Panc1 (cell line): ENCODE measurements around the gene IL1R2. TPM values are rescaled to one million over a fixed set of nuclear protein-coding genes. Genes with fewer than 3 reads are reported as not detected.

ENCODE experiments used
- ATAC-seq: fragments of 200-7000 bp; cut with Tn5 transposase; 2 replicates; pipeline ENCODE4 v1.9.1; 2020; ENCODE audit warnings: mild to moderate bottlenecking, moderate library complexity
- BruUV-seq: library from RNA; stranded (reverse); fragments of 400-500 nt; replicated peaks from 2 replicates; lab custom pipeline; 2021; lab: Mats Ljungman, UMichigan
- CTCF ChIA-PET: fragments of 300-600 bp; sonication (Branson Sonifier 250); formaldehyde crosslinking; loops from one replicate; lab custom pipeline; 2022; ENCODE audit warnings: antibody characterized with exemption; lab: Charles Lee
- POLR2A ChIA-PET: fragments of 300-600 bp; sonication (Branson Sonifier 250); formaldehyde crosslinking; loops from one replicate; lab custom pipeline; 2022; ENCODE audit warnings: antibody characterized with exemption; lab: Charles Lee
- DNase-seq: peaks from one replicate; pipeline ENCODE4 v3.0.0-alpha.2; 2010; ENCODE audit warnings: low read depth, low spot score
- H3K27ac ChIP-seq: 2 replicates; pipeline ENCODE4 v1.5.1; 2011; ENCODE audit warnings: mild to moderate bottlenecking, low read length, inconsistent platforms
- H3K27me3 ChIP-seq: fragments of 200-500 bp; sonication (Bioruptor generic); 2 replicates; pipeline ENCODE4 v1.6.0; 2014; ENCODE audit warnings: low read length, inconsistent platforms; ENCODE audit not compliant: control insufficient read depth, insufficient read depth
- H3K36me3 ChIP-seq: fragments of 200-500 bp; sonication (Bioruptor generic); 2 replicates; pipeline ENCODE4 v1.5.1; 2014; ENCODE audit warnings: inconsistent platforms, mild to moderate bottlenecking, low read length, moderate library complexity; ENCODE audit not compliant: control insufficient read depth, insufficient read depth
- H3K4me1 ChIP-seq: 2 replicates; pipeline ENCODE4 v1.5.1; 2011; ENCODE audit warnings: inconsistent platforms, mild to moderate bottlenecking, low read length, moderate library complexity; ENCODE audit not compliant: control insufficient read depth, insufficient read depth
- H3K4me3 ChIP-seq, 2 experiments: 2 replicates each; pipeline ENCODE4 v1.5.1; 2011 to 2012; ENCODE audit warnings: low read depth in 2 of 2, low read length in 2 of 2, mild to moderate bottlenecking in 2 of 2, inconsistent platforms in 1 of 2, moderate library complexity in 1 of 2
- H3K9me3 ChIP-seq: fragments of 200-500 bp; sonication (Bioruptor generic); 2 replicates; pipeline ENCODE4 v1.5.1; 2014; ENCODE audit warnings: low read depth, mild to moderate bottlenecking, inconsistent platforms, low read length, moderate library complexity; ENCODE audit not compliant: control insufficient read depth, insufficient read depth
- CTCF ChIP-seq: fragments of 450-650 bp; IDR thresholded peaks from 2 replicates; pipeline ENCODE4 v1.5.1; 2017; ENCODE audit warnings: mild to moderate bottlenecking
- POLR2AphosphoS5 ChIP-seq: IDR thresholded peaks from 2 replicates; pipeline ENCODE4 v1.6.1; 2012; ENCODE audit warnings: mild to moderate bottlenecking, low read depth, low read length, moderate library complexity
- REST ChIP-seq, 2 experiments: IDR thresholded peaks; 2 replicates each; pipeline ENCODE4 v1.6.1; 2011 to 2012; ENCODE audit warnings: low read depth in 2 of 2, control low read depth in 1 of 2, low read length in 1 of 2, mild to moderate bottlenecking in 1 of 2, moderate library complexity in 1 of 2; ENCODE audit not compliant: insufficient read depth in 1 of 2
- SIN3A ChIP-seq: IDR thresholded peaks from 2 replicates; pipeline ENCODE4 v1.6.1; 2012; ENCODE audit warnings: low read depth, mild to moderate bottlenecking, low read length, moderate library complexity, borderline replicate concordance; ENCODE audit not compliant: insufficient read depth
- TCF7L2 ChIP-seq: IDR thresholded peaks from 2 replicates; pipeline ENCODE4 v1.6.1; 2011; ENCODE audit warnings: mild to moderate bottlenecking, low read depth, low read length, inconsistent platforms
- in situ Hi-C: cut with HindIII; loops from 2 replicates; pipeline ENCODE4 v1.10.0; 2016; ENCODE audit warnings: low sequenced_read_pairs, low pct_unique_long_range_greater_than_20kb
- intact Hi-C: fragments of 100-400 bp; cut with micrococcal nuclease; formaldehyde crosslinking; loops from one replicate; pipeline ENCODE4 v1.10.0; 2022; ENCODE audit not compliant: unreplicated experiment
- total RNA-seq: library from RNA; stranded (reverse); gene quantifications from one replicate; pipeline ENCODE4 v1.2.1, GENCODE V29; 2021; ENCODE audit not compliant: unreplicated experiment

Gene IL1R2
- total RNA-seq, 1 experiment from 2014 or later: 0.15 TPM

GRCh38 chr2:101946372-101947039 lies 45.3 kb upstream of the IL1R2 start:
- no peaks in the 10 kb centered on the region for H3K27me3 ChIP-seq
- ChIA-PET POLR2A (no interaction called here), CTCF (no interaction called here)
- no peaks in the 10 kb centered on the region for H3K36me3 ChIP-seq
- H3K4me3 ChIP-seq: no peak overlapping the region
- DNase-seq (no peak), ATAC-seq (no peak)
- no peak overlapping the region for H3K27ac ChIP-seq
- BruUV-seq: no TSS peak
- intact Hi-C loops: no loop called here
- no peaks in the 10 kb centered on the region for H3K4me1 ChIP-seq
- in situ Hi-C loops: no loop called here
- TF ChIP-seq REST (IDR thresholded peaks at IDR 0.05; ENCODE audit: insufficient read depth in 1 of 2, low read depth in 2 of 2, low read length in 1 of 2): no peak
- TF ChIP-seq POLR2AphosphoS5: no peak
- no peak for TF ChIP-seq CTCF
- no peak for TF ChIP-seq TCF7L2
- no peak for TF ChIP-seq SIN3A
- no peaks in the 10 kb centered on the region for H3K9me3 ChIP-seq

- TF ChIP-seq CTCF: no peak
- no peak for TF ChIP-seq TCF7L2
- no peak for TF ChIP-seq SIN3A
- no peak for TF ChIP-seq REST (IDR thresholded peaks at IDR 0.05; ENCODE audit: insufficient read depth in 1 of 2, low read depth in 2 of 2, low read length in 1 of 2)
- no peak for TF ChIP-seq POLR2AphosphoS5
- no peaks in the 10 kb centered on the region for H3K36me3 ChIP-seq
- H3K27ac ChIP-seq: no peak overlapping the region
- intact Hi-C loops: no loop called here
- CTCF ChIA-PET: no interaction called here
- no peaks in the 10 kb centered on the region for H3K27me3 ChIP-seq
- DNase-seq (no peak), ATAC-seq (no peak)
- no peak overlapping the region for H3K4me3 ChIP-seq
- BruUV-seq: no TSS peak
- H3K4me1 ChIP-seq: no peaks in the 10 kb centered on the region
- H3K9me3 ChIP-seq: no peaks in the 10 kb centered on the region
- POLR2A ChIA-PET: no interaction called here
- in situ Hi-C loops: no loop called here
These were observed 44.4 kb upstream of the IL1R2 start for GRCh38 chr2:101947374-101947773.
